GM23338 (cell line): ENCODE measurements around the gene SND1. TPM values are rescaled to one million over a fixed set of nuclear protein-coding genes. Genes with fewer than 3 reads are reported as not detected.

ENCODE experiments used
- ATAC-seq: fragments of 200-7000 bp; cut with Tn5 transposase; 3 replicates; pipeline ENCODE4 v1.9.1; 2020
- DNase-seq: peaks from one replicate; pipeline ENCODE4 v3.0.0-alpha.2; 2015; ENCODE audit warnings: low spot score
- H2AFZ ChIP-seq: fragments of 200-600 bp; sonication (generic); 2 replicates; pipeline ENCODE4 v1.8.0; 2016; ENCODE audit warnings: antibody characterized with exemption, mild to moderate bottlenecking, moderate library complexity
- H3F3A ChIP-seq: fragments of 200-600 bp; sonication (generic); replicated peaks from 2 replicates; pipeline ENCODE4 v1.8.0; 2017; ENCODE audit warnings: antibody characterized with exemption, mixed run types, low read depth
- H3K27ac ChIP-seq: fragments of 200-600 bp; sonication (generic); 2 replicates; pipeline ENCODE4 v1.6.1; 2016; ENCODE audit warnings: low read depth
- H3K27me3 ChIP-seq: fragments of 200-600 bp; sonication (generic); 2 replicates; pipeline ENCODE4 v1.8.0; 2016; ENCODE audit warnings: mild to moderate bottlenecking, mixed run types, moderate library complexity; ENCODE audit not compliant: insufficient read depth
- H3K36me3 ChIP-seq: fragments of 200-600 bp; sonication (generic); 2 replicates; pipeline ENCODE4 v1.8.0; 2016; ENCODE audit warnings: mild to moderate bottlenecking; ENCODE audit not compliant: insufficient read depth
- H3K4me1 ChIP-seq: fragments of 200-600 bp; sonication (generic); 2 replicates; pipeline ENCODE4 v1.8.0; 2016; ENCODE audit warnings: mild to moderate bottlenecking, moderate library complexity; ENCODE audit not compliant: insufficient read depth
- H3K4me2 ChIP-seq: fragments of 200-600 bp; sonication (generic); 2 replicates; pipeline ENCODE4 v1.7.1; 2017; ENCODE audit warnings: mixed run types
- H3K4me3 ChIP-seq: fragments of 200-600 bp; sonication (generic); 2 replicates; pipeline ENCODE4 v1.6.1; 2016; ENCODE audit warnings: mixed run types
- H3K79me2 ChIP-seq: fragments of 200-600 bp; sonication (generic); replicated peaks from 2 replicates; pipeline ENCODE4 v1.8.0; 2017; ENCODE audit warnings: mild to moderate bottlenecking; ENCODE audit not compliant: insufficient read depth
- H3K9me2 ChIP-seq: fragments of 200-600 bp; sonication (generic); 2 replicates; pipeline ENCODE4 v1.8.0; 2017; ENCODE audit not compliant: insufficient read depth
- H4K20me1 ChIP-seq: fragments of 200-600 bp; sonication (generic); replicated peaks from 2 replicates; pipeline ENCODE4 v1.8.0; 2017; ENCODE audit warnings: mild to moderate bottlenecking; ENCODE audit not compliant: insufficient read depth
- H3K27ac Mint-ChIP-seq: 2 replicates; pipeline ENCODE4 v1.8.0; 2020; ENCODE audit warnings: inconsistent platforms, mild to moderate bottlenecking, moderate library complexity, mixed read lengths
- H3K27me3 Mint-ChIP-seq: 3 replicates; pipeline ENCODE4 v1.8.0; 2022; ENCODE audit warnings: low read depth, mild to moderate bottlenecking, moderate library complexity, mixed read lengths, inconsistent platforms; ENCODE audit not compliant: insufficient read depth, poor library complexity
- H3K36me3 Mint-ChIP-seq: 3 replicates; pipeline ENCODE4 v1.8.0; 2021; ENCODE audit warnings: low read depth, mild to moderate bottlenecking, inconsistent platforms, moderate library complexity, mixed read lengths
- H3K4me1 Mint-ChIP-seq: 3 replicates; pipeline ENCODE4 v1.8.0; 2020; ENCODE audit warnings: mild to moderate bottlenecking, inconsistent platforms, mixed read lengths
- H3K4me3 Mint-ChIP-seq: 3 replicates; pipeline ENCODE4 v1.8.0; 2021; ENCODE audit warnings: moderate library complexity, mild to moderate bottlenecking, inconsistent platforms, mixed read lengths
- H3K9me3 Mint-ChIP-seq: 3 replicates; pipeline ENCODE4 v1.8.0; 2020; ENCODE audit warnings: moderate library complexity, mild to moderate bottlenecking, inconsistent platforms, mixed read lengths
- CREB1 ChIP-seq: fragments of 250-450 bp; sonication (Bioruptor Pico); IDR thresholded peaks from 2 replicates; pipeline ENCODE4 v1.5.0; 2020; ENCODE audit warnings: low read depth, mild to moderate bottlenecking, moderate library complexity
- EZH2 ChIP-seq: fragments of 200-600 bp; sonication (generic); IDR thresholded peaks from one replicate; pipeline ENCODE4 v1.8.0; 2017; ENCODE audit warnings: antibody characterized with exemption, mild to moderate bottlenecking, low read depth; ENCODE audit not compliant: unreplicated experiment
- EZH2phosphoT487 ChIP-seq: fragments of 200-600 bp; sonication (generic); IDR thresholded peaks from one replicate; pipeline ENCODE4 v1.8.1; 2018; ENCODE audit warnings: antibody characterized with exemption; ENCODE audit not compliant: unreplicated experiment
- JUNB ChIP-seq: IDR thresholded peaks from one replicate; pipeline ENCODE4 v1.6.1; 2016; ENCODE audit warnings: antibody characterized with exemption; ENCODE audit not compliant: unreplicated experiment
- NANOG ChIP-seq: IDR thresholded peaks from 2 replicates; pipeline ENCODE4 v1.6.1; 2016; ENCODE audit warnings: antibody characterized with exemption, borderline replicate concordance
- POLR2AphosphoS5 ChIP-seq: IDR thresholded peaks from 2 replicates; pipeline ENCODE4 v1.6.1; 2016; ENCODE audit warnings: antibody characterized with exemption, low read depth
- STAT1 ChIP-seq: IDR thresholded peaks from one replicate; pipeline ENCODE4 v1.6.1; 2016; ENCODE audit warnings: antibody characterized with exemption; ENCODE audit not compliant: unreplicated experiment
- ZNF114 ChIP-seq: fragments of 250-450 bp; sonication (Bioruptor Pico); IDR thresholded peaks from 2 replicates; pipeline ENCODE4 v1.5.0; 2020; ENCODE audit warnings: mild to moderate bottlenecking, moderate library complexity
- ZNF331 ChIP-seq: fragments of 250-450 bp; sonication (Bioruptor Pico); IDR thresholded peaks from 2 replicates; pipeline ENCODE4 v1.5.0; 2020; ENCODE audit warnings: low read depth, mild to moderate bottlenecking, moderate library complexity
- polyA plus RNA-seq: library from polyadenylated mRNA; unstranded; fragments of >200 nt; fragmentation: Nextera tagmentation; extraction: Ambion mirVana; gene quantifications from 2 replicates; pipeline ENCODE4 v1.2.1, GENCODE V29; 2016
- total RNA-seq: library from RNA; depleted of rRNA; stranded (reverse); fragments of >200 nt; shearing (Covaris generic); gene quantifications from 2 replicates; pipeline ENCODE4 v1.2.3, GENCODE V29; 2014
- TF ChIP-seq, protein P1 (sequence below), 2 experiments: fragments of 200-600 bp in 1 of 2; sonication (generic) in 1 of 2; conservative IDR thresholded peaks; 2 replicates each; pipeline versions ENCODE4 v1.5.1 to v1.6.1; 2016 to 2017; ENCODE audit warnings: antibody characterized with exemption in 2 of 2, low read depth in 2 of 2, mild to moderate bottlenecking in 2 of 2, moderate library complexity in 1 of 2
- TF ChIP-seq, protein P2 (sequence below): fragments of 250-450 bp; sonication (Bioruptor Pico); IDR thresholded peaks from 2 replicates; pipeline ENCODE4 v1.5.0; 2020; ENCODE audit warnings: mild to moderate bottlenecking, moderate library complexity
- TF ChIP-seq, protein P3 (sequence below): IDR thresholded peaks from one replicate; pipeline ENCODE4 v1.6.1; 2018; ENCODE audit warnings: antibody characterized with exemption; ENCODE audit not compliant: unreplicated experiment
- TF ChIP-seq, protein P4 (sequence below): IDR thresholded peaks from 2 replicates; pipeline ENCODE4 v1.6.1; 2016; ENCODE audit warnings: antibody characterized with exemption

Gene SND1
- total and polyA plus RNA-seq, 2 experiments from 2014 or later: 107 to 254 TPM

DNA sequence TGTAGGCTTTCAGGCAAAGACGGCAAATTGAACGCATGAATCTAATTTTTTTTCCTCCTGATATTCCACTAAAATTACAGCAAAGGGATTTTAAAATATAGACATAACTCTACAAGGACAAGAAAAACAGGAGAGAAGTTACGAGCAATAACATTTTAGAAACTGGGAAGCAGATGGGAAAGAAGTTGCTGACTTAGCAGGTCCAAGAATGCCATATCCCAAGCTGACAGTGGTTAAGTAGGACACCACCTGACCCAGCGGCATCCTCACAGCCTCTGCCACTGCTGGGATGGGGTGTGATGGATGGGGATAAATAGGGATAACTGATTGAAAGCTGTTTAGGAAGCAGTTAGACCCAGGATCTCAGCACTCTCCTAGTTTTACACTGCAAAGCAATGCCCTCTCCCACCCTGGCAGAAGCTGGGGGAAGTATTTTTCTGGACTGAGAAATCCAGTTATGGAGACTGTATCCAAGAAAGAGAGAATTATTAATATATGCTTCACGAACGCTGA lies 489.7 kb downstream of the SND1 start:
- peaks cover 1% of the 10 kb centered on the region for H3K4me1 Mint-ChIP-seq

More for the DNA sequence above, 489.7 kb downstream of the SND1 start:
- Histone ChIP-seq H4K20me1 (no peaks in the 10 kb centered on the region), H3K27me3 (peaks cover 24% of the 10 kb centered on the region), H3K9me2 (no peaks in the 10 kb centered on the region), H3F3A (no peaks in the 10 kb centered on the region), H3K27ac (no peak overlapping the region), H2AFZ (no peak overlapping the region), H3K4me3 (no peak overlapping the region), H3K36me3 (no peaks in the 10 kb centered on the region; the same call in 1 of the 2 replicates), H3K79me2 (no peaks in the 10 kb centered on the region), H3K4me2 (no peak overlapping the region), H3K4me1 (peaks cover 5% of the 10 kb centered on the region; the same call in 1 of the 2 replicates)
- DNase-seq (no peak), ATAC-seq (no peak)
- TF ChIP-seq ZNF114 (no peak), STAT1 (no peak), EZH2 (no peak), EZH2phosphoT487 (no peak), CREB1 (no peak), ZNF331 (no peak), POLR2AphosphoS5 (no peak), JUNB (no peak), NANOG (no peak)
- TF ChIP-seq, protein P1, sequence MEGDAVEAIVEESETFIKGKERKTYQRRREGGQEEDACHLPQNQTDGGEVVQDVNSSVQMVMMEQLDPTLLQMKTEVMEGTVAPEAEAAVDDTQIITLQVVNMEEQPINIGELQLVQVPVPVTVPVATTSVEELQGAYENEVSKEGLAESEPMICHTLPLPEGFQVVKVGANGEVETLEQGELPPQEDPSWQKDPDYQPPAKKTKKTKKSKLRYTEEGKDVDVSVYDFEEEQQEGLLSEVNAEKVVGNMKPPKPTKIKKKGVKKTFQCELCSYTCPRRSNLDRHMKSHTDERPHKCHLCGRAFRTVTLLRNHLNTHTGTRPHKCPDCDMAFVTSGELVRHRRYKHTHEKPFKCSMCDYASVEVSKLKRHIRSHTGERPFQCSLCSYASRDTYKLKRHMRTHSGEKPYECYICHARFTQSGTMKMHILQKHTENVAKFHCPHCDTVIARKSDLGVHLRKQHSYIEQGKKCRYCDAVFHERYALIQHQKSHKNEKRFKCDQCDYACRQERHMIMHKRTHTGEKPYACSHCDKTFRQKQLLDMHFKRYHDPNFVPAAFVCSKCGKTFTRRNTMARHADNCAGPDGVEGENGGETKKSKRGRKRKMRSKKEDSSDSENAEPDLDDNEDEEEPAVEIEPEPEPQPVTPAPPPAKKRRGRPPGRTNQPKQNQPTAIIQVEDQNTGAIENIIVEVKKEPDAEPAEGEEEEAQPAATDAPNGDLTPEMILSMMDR (conservative IDR thresholded peaks at IDR 0.05; ENCODE audit: low read depth in 2 of 2): no peak
- TF ChIP-seq, protein P2, sequence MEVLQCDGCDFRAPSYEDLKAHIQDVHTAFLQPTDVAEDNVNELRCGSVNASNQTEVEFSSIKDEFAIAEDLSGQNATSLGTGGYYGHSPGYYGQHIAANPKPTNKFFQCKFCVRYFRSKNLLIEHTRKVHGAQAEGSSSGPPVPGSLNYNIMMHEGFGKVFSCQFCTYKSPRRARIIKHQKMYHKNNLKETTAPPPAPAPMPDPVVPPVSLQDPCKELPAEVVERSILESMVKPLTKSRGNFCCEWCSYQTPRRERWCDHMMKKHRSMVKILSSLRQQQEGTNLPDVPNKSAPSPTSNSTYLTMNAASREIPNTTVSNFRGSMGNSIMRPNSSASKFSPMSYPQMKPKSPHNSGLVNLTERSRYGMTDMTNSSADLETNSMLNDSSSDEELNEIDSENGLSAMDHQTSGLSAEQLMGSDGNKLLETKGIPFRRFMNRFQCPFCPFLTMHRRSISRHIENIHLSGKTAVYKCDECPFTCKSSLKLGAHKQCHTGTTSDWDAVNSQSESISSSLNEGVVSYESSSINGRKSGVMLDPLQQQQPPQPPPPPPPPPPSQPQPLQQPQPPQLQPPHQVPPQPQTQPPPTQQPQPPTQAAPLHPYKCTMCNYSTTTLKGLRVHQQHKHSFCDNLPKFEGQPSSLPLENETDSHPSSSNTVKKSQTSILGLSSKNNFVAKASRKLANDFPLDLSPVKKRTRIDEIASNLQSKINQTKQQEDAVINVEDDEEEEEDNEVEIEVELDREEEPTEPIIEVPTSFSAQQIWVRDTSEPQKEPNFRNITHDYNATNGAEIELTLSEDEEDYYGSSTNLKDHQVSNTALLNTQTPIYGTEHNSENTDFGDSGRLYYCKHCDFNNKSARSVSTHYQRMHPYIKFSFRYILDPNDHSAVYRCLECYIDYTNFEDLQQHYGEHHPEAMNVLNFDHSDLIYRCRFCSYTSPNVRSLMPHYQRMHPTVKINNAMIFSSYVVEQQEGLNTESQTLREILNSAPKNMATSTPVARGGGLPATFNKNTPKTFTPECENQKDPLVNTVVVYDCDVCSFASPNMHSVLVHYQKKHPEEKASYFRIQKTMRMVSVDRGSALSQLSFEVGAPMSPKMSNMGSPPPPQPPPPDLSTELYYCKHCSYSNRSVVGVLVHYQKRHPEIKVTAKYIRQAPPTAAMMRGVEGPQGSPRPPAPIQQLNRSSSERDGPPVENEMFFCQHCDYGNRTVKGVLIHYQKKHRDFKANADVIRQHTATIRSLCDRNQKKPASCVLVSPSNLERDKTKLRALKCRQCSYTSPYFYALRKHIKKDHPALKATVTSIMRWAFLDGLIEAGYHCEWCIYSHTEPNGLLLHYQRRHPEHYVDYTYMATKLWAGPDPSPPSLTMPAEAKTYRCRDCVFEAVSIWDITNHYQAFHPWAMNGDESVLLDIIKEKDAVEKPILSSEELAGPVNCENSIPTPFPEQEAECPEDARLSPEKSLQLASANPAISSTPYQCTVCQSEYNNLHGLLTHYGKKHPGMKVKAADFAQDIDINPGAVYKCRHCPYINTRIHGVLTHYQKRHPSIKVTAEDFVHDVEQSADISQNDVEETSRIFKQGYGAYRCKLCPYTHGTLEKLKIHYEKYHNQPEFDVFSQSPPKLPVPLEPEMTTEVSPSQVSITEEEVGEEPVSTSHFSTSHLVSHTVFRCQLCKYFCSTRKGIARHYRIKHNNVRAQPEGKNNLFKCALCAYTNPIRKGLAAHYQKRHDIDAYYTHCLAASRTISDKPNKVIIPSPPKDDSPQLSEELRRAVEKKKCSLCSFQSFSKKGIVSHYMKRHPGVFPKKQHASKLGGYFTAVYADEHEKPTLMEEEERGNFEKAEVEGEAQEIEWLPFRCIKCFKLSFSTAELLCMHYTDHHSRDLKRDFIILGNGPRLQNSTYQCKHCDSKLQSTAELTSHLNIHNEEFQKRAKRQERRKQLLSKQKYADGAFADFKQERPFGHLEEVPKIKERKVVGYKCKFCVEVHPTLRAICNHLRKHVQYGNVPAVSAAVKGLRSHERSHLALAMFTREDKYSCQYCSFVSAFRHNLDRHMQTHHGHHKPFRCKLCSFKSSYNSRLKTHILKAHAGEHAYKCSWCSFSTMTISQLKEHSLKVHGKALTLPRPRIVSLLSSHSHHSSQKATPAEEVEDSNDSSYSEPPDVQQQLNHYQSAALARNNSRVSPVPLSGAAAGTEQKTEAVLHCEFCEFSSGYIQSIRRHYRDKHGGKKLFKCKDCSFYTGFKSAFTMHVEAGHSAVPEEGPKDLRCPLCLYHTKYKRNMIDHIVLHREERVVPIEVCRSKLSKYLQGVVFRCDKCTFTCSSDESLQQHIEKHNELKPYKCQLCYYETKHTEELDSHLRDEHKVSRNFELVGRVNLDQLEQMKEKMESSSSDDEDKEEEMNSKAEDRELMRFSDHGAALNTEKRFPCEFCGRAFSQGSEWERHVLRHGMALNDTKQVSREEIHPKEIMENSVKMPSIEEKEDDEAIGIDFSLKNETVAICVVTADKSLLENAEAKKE: no peak
- TF ChIP-seq, protein P3, sequence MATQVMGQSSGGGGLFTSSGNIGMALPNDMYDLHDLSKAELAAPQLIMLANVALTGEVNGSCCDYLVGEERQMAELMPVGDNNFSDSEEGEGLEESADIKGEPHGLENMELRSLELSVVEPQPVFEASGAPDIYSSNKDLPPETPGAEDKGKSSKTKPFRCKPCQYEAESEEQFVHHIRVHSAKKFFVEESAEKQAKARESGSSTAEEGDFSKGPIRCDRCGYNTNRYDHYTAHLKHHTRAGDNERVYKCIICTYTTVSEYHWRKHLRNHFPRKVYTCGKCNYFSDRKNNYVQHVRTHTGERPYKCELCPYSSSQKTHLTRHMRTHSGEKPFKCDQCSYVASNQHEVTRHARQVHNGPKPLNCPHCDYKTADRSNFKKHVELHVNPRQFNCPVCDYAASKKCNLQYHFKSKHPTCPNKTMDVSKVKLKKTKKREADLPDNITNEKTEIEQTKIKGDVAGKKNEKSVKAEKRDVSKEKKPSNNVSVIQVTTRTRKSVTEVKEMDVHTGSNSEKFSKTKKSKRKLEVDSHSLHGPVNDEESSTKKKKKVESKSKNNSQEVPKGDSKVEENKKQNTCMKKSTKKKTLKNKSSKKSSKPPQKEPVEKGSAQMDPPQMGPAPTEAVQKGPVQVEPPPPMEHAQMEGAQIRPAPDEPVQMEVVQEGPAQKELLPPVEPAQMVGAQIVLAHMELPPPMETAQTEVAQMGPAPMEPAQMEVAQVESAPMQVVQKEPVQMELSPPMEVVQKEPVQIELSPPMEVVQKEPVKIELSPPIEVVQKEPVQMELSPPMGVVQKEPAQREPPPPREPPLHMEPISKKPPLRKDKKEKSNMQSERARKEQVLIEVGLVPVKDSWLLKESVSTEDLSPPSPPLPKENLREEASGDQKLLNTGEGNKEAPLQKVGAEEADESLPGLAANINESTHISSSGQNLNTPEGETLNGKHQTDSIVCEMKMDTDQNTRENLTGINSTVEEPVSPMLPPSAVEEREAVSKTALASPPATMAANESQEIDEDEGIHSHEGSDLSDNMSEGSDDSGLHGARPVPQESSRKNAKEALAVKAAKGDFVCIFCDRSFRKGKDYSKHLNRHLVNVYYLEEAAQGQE: no peak
- TF ChIP-seq, protein P4, sequence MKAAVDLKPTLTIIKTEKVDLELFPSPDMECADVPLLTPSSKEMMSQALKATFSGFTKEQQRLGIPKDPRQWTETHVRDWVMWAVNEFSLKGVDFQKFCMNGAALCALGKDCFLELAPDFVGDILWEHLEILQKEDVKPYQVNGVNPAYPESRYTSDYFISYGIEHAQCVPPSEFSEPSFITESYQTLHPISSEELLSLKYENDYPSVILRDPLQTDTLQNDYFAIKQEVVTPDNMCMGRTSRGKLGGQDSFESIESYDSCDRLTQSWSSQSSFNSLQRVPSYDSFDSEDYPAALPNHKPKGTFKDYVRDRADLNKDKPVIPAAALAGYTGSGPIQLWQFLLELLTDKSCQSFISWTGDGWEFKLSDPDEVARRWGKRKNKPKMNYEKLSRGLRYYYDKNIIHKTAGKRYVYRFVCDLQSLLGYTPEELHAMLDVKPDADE: no peak
- Mint-ChIP-seq H3K36me3 (peaks cover 7% of the 10 kb centered on the region; the same call in 2 of the 3 replicates), H3K4me3 (no peak overlapping the region), H3K27me3 (peaks cover 10% of the 10 kb centered on the region), H3K27ac (no peak overlapping the region), H3K9me3 (peaks cover 20% of the 10 kb centered on the region)
